H1 (cell line): ENCODE measurements around the gene PTGES2. TPM values are rescaled to one million over a fixed set of nuclear protein-coding genes. Genes with fewer than 3 reads are reported as not detected.
"Not testable (repeated sequence)": the region's sequence is repeated elsewhere in the genome, so short reads cannot be mapped to it uniquely, and the experiment has no call there.

Experiments used
- CTCF ChIA-PET: fragments of 300-600 bp; sonication (Branson Sonifier 250); formaldehyde crosslinking; loops from one replicate; lab custom pipeline; 2021; ENCODE audit not compliant: partially characterized antibody; lab: Charles Lee
- POLR2A ChIA-PET: fragments of 300-600 bp; sonication (Branson Sonifier 250); formaldehyde crosslinking; loops from one replicate; lab custom pipeline; 2021; ENCODE audit warnings: inconsistent platforms; ENCODE audit not compliant: partially characterized antibody; lab: Charles Lee
- DNase-seq, 2 experiments: peaks; one replicate each; pipeline versions ENCODE4 v3.0.0 to v3.0.0-alpha.2; 2010 to 2022; ENCODE audit warnings: low spot score in 2 of 2, low read depth in 1 of 2, mixed read lengths in 1 of 2
- FAIRE-seq: peaks from 2 replicates; lab custom pipeline; 2011; peaks lifted over from hg19 to GRCh38; lab: Jason Lieb, UNC
- H2AFZ ChIP-seq: 2 replicates; pipeline ENCODE4 v1.8.1; 2012; ENCODE audit warnings: low read length, inconsistent platforms
- H2AK5ac ChIP-seq: 2 replicates; pipeline ENCODE4 v1.6.1; 2013; ENCODE audit warnings: low read depth, low read length
- H2BK120ac ChIP-seq: replicated peaks from 2 replicates; pipeline ENCODE3; 2013; ENCODE audit warnings: low read depth, low read length, inconsistent platforms
- H2BK12ac ChIP-seq: 2 replicates; pipeline ENCODE4 v1.6.1; 2013; ENCODE audit warnings: low read depth, low read length
- H2BK15ac ChIP-seq: 2 replicates; pipeline ENCODE4 v1.6.1; 2013; ENCODE audit warnings: low read length
- H2BK20ac ChIP-seq: 2 replicates; pipeline ENCODE4 v1.6.1; 2013; ENCODE audit warnings: low read length
- H2BK5ac ChIP-seq: 2 replicates; pipeline ENCODE4 v1.6.1; 2013; ENCODE audit warnings: low read depth, low read length
- H3K14ac ChIP-seq: 2 replicates; pipeline ENCODE4 v1.6.1; 2013; ENCODE audit warnings: inconsistent platforms; ENCODE audit not compliant: insufficient read length
- H3K18ac ChIP-seq: 2 replicates; pipeline ENCODE4 v1.6.1; 2013; ENCODE audit warnings: low read length; ENCODE audit errors: extremely low read depth
- H3K23ac ChIP-seq: 2 replicates; pipeline ENCODE4 v1.6.1; 2013; ENCODE audit warnings: inconsistent platforms; ENCODE audit not compliant: insufficient read length
- H3K23me2 ChIP-seq: 2 replicates; pipeline ENCODE4 v1.6.1; 2013; ENCODE audit warnings: low read depth, low read length
- H3K27ac ChIP-seq: 2 replicates; pipeline ENCODE4 v1.6.1; 2011; ENCODE audit warnings: low read depth, low read length, inconsistent platforms
- H3K27me3 ChIP-seq, 4 experiments: replicated peaks in 1 of 4; 1 replicate in 1 of 4; 2 replicates in 3 of 4; pipeline versions ENCODE4 v1.6.1 to v1.8.1; 2011 to 2013; ENCODE audit warnings: low read length in 3 of 4, mild to moderate bottlenecking in 3 of 4, inconsistent platforms in 2 of 4, mixed read lengths in 2 of 4, moderate library complexity in 1 of 4; ENCODE audit not compliant: control insufficient read depth in 3 of 4, insufficient read depth in 3 of 4; ENCODE audit errors: extremely low read depth in 1 of 4
- H3K36me3 ChIP-seq, 4 experiments: 2 replicates each; pipeline versions ENCODE4 v1.6.1 to v1.8.1; 2011 to 2013; ENCODE audit warnings: mild to moderate bottlenecking in 4 of 4, low read length in 3 of 4, moderate library complexity in 2 of 4, control low read depth in 1 of 4, inconsistent platforms in 1 of 4; ENCODE audit not compliant: insufficient read depth in 4 of 4, control insufficient read depth in 2 of 4
- H3K4ac ChIP-seq: replicated peaks from 2 replicates; pipeline ENCODE3; 2013; ENCODE audit warnings: low read length, low read depth, mixed read lengths, inconsistent platforms; ENCODE audit not compliant: insufficient read length
- H3K4me1 ChIP-seq, 4 experiments: replicated peaks in 1 of 4; 1 replicate in 1 of 4; 2 replicates in 3 of 4; pipeline versions ENCODE4 v1.6.1 to v1.8.1; 2011 to 2013; ENCODE audit warnings: low read length in 3 of 4, inconsistent platforms in 2 of 4, mixed read lengths in 1 of 4; ENCODE audit not compliant: insufficient read depth in 4 of 4, control insufficient read depth in 3 of 4
- H3K4me2 ChIP-seq, 2 experiments: 2 replicates each; pipeline versions ENCODE4 v1.6.1 to v1.8.1; 2011 to 2013; ENCODE audit warnings: low read depth in 2 of 2, low read length in 2 of 2, control low read depth in 1 of 2, inconsistent platforms in 1 of 2, mild to moderate bottlenecking in 1 of 2; ENCODE audit not compliant: insufficient read depth in 1 of 2
- H3K4me3 ChIP-seq, 4 experiments: fragments of 200-600, 300-600 bp in 1 of 4; sonication (generic), shearing (Covaris generic), sonication (Bioruptor Twin) in 1 of 4; 2 replicates each; pipeline versions ENCODE4 v1.5.1 to v1.8.1; 2011 to 2016; ENCODE audit warnings: low read length in 4 of 4, low read depth in 3 of 4, control low read depth in 2 of 4, inconsistent platforms in 2 of 4, mild to moderate bottlenecking in 2 of 4, mixed read lengths in 1 of 4, moderate library complexity in 1 of 4; ENCODE audit not compliant: insufficient read depth in 2 of 4; ENCODE audit errors: extremely low read depth in 1 of 4
- H3K56ac ChIP-seq: replicated peaks from 2 replicates; pipeline ENCODE3; 2013; ENCODE audit warnings: low read depth, mild to moderate bottlenecking, mixed read lengths, low read length, inconsistent platforms; ENCODE audit not compliant: insufficient read length
- H3K79me1 ChIP-seq: 2 replicates; pipeline ENCODE4 v1.6.1; 2013; ENCODE audit warnings: low read depth, low read length, control low read depth
- H3K79me2 ChIP-seq, 2 experiments: 2 replicates each; pipeline versions ENCODE4 v1.6.1 to v1.8.1; 2012 to 2013; ENCODE audit warnings: low read length in 2 of 2, mild to moderate bottlenecking in 2 of 2, inconsistent platforms in 1 of 2; ENCODE audit not compliant: insufficient read depth in 2 of 2, control insufficient read depth in 1 of 2
- H3K9ac ChIP-seq, 4 experiments: replicated peaks in 1 of 4; 1 replicate in 1 of 4; 2 replicates in 3 of 4; pipeline versions ENCODE4 v1.6.1 to v1.8.1; 2011 to 2013; ENCODE audit warnings: low read depth in 3 of 4, low read length in 3 of 4, control low read depth in 2 of 4, mild to moderate bottlenecking in 2 of 4, moderate library complexity in 2 of 4, inconsistent platforms in 1 of 4; ENCODE audit errors: extremely low read depth in 1 of 4
- H3K9me3 ChIP-seq, 2 experiments: 2 replicates each; pipeline versions ENCODE4 v1.6.1 to v1.8.1; 2012 to 2013; ENCODE audit warnings: mild to moderate bottlenecking in 2 of 2, moderate library complexity in 2 of 2, control low read depth in 1 of 2, inconsistent platforms in 1 of 2, low read depth in 1 of 2, low read length in 1 of 2, mixed read lengths in 1 of 2; ENCODE audit not compliant: insufficient read depth in 2 of 2
- H4K20me1 ChIP-seq, 2 experiments: replicated peaks in 1 of 2; 2 replicates each; pipeline versions ENCODE3 to v1.8.1; 2011 to 2013; ENCODE audit warnings: inconsistent platforms in 2 of 2, low read length in 2 of 2, mild to moderate bottlenecking in 1 of 2; ENCODE audit not compliant: insufficient read depth in 2 of 2, control insufficient read depth in 1 of 2
- H4K5ac ChIP-seq: 2 replicates; pipeline ENCODE4 v1.6.1; 2013; ENCODE audit warnings: low read length, low read depth, mixed read lengths, inconsistent platforms; ENCODE audit not compliant: insufficient read length
- H4K8ac ChIP-seq: 2 replicates; pipeline ENCODE4 v1.8.0; 2013; ENCODE audit warnings: mild to moderate bottlenecking, moderate library complexity, low read length, inconsistent platforms; ENCODE audit not compliant: insufficient read depth; ENCODE audit errors: extremely low read depth
- H4K91ac ChIP-seq: replicated peaks from 2 replicates; pipeline ENCODE3; 2013; ENCODE audit warnings: low read length, mixed read lengths, inconsistent platforms; ENCODE audit not compliant: insufficient read length
- WGBS, 2 experiments: shearing (Covaris generic) in 1 of 2; methylation state at CpG; one replicate each; pipeline versions ENCODE4 v1.1.6 to v1.1.7; 2013 to 2015; ENCODE audit warnings: low lambda C conversion rate in 2 of 2, mixed read lengths in 2 of 2, inconsistent platforms in 1 of 2, low coverage in 1 of 2, missing lambda C conversion rate in 1 of 2; ENCODE audit not compliant: insufficient replicate concordance in 2 of 2, insufficient coverage in 1 of 2, insufficient read length in 1 of 2; ENCODE audit errors: extremely low coverage in 1 of 2, missing lambda C conversion rate in 1 of 2; 5-methylcytosine and 5-hydroxymethylcytosine counted together
- polyA plus RNA-seq, 7 experiments: library from polyadenylated mRNA; depleted of rRNA in 3 of 7; stranded (reverse) in 5 of 7; unstranded in 2 of 7; fragments of >200 nt in 5 of 7; fragments of 200-250 nt in 2 of 7; gene quantifications; 1 replicate in 5 of 7; 2 replicates in 1 of 7; 4 replicates in 1 of 7; pipeline versions ENCODE4 v1.2.1 to v1.2.3, GENCODE V29; 2011 to 2013; ENCODE audit warnings: missing spikeins in 2 of 7, mixed read lengths in 2 of 7
- total RNA-seq: library from RNA; stranded (reverse); fragmentation: NEBNext Ultra II Directional; extraction: Animal tissue kit (Norgen Biotek cat#: 25700); gene quantifications from 2 replicates; pipeline ENCODE4 v1.2.1, GENCODE V29; 2021

The PTGES2 gene
- total and polyA plus RNA-seq, 2 of the 8 experiments (the other 6 are each of a cell fraction or from before 2014, with no cell fraction given) = 80.7 to 81.2 TPM

DNA sequence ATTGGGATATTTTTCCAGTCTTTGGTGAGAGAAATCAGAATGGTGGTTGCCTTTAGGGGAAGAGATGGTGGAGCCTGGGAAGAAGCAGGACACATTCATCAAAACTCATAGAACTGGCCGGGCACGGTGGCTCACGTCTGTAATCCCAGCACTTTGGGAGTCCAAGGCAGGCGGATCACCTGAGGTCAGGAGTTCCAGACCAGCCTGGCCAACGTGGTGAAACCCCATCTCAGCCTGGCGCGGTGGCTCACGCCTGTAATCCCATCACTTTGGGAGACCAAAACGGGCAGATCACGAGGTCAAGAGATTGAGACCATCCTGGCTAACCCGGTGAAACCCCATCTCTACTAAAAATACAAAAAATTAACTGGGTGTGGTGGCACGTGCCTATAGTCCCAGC, 15.8 kb downstream of the PTGES2 start:
- ChIA-PET POLR2A (interaction anchor here (1.5 to 5.7 kb wide), 2 partner anchors 12 to 131 kb away, joined by 4 to 47 read pairs; partner anchors contain the start of gene EEIG1), CTCF (interaction anchor here (1.0 to 9.1 kb wide), 3 partner anchors 11 to 169 kb away, joined by 5 to 114 read pairs (median 7); no protein-coding TSS in a partner anchor)
- not testable (repeated sequence) for H2AK5ac ChIP-seq, H4K20me1 ChIP-seq, H3K27me3 ChIP-seq, H3K9me3 ChIP-seq, H4K8ac ChIP-seq, H2BK5ac ChIP-seq, H2BK120ac ChIP-seq, H2BK15ac ChIP-seq, H3K4ac ChIP-seq, DNase-seq, H3K79me1 ChIP-seq, H3K14ac ChIP-seq, H3K23me2 ChIP-seq, H3K23ac ChIP-seq, H4K5ac ChIP-seq, FAIRE-seq, H3K27ac ChIP-seq, H3K56ac ChIP-seq, H3K9ac ChIP-seq, H4K91ac ChIP-seq, H2BK12ac ChIP-seq, H3K4me3 ChIP-seq, H2AFZ ChIP-seq, H3K4me1 ChIP-seq, H3K79me2 ChIP-seq, H2BK20ac ChIP-seq, H3K18ac ChIP-seq, H3K4me2 ChIP-seq
- WGBS, 2 experiments = 90% methylated on average over 12 of the region's 12 CpGs; no CpG with 5 or more reads in 1 of the 2 experiments
- H3K36me3 ChIP-seq = peaks cover 3 to 16% (median 14%) of the 10 kb centered on the region in 4 experiments
